Measurements from ENCODE around the gene FOXO6. TPM values are rescaled to one million over a fixed set of nuclear protein-coding genes. Genes with fewer than 3 reads are reported as not detected.

Gene FOXO6
- total RNA-seq, 1 donor from 2014 or later, result 1.4 TPM

- Mint-ChIP-seq H3K36me3 (ENCODE audit: low read depth) (no peaks in the 10 kb centered on the region), H3K27me3 (ENCODE audit: low read depth) (peaks cover 49% of the 10 kb centered on the region), H3K9me3 (no peaks in the 10 kb centered on the region), H3K4me1 (peaks cover 12% of the 10 kb centered on the region), H3K4me3 (peak overlapping the region; percentile 78), H3K27ac (ENCODE audit: unreplicated experiment) (no peak overlapping the region)
- no peak for TF ChIP-seq CTCF (conservative IDR thresholded peaks at IDR 0.05)
- no peak for DNase-seq (ENCODE audit: low read depth, low spot score)
Measured at GRCh38 chr1:41360074-41360785, 1.0 kb upstream of the FOXO6 start.

DNA sequence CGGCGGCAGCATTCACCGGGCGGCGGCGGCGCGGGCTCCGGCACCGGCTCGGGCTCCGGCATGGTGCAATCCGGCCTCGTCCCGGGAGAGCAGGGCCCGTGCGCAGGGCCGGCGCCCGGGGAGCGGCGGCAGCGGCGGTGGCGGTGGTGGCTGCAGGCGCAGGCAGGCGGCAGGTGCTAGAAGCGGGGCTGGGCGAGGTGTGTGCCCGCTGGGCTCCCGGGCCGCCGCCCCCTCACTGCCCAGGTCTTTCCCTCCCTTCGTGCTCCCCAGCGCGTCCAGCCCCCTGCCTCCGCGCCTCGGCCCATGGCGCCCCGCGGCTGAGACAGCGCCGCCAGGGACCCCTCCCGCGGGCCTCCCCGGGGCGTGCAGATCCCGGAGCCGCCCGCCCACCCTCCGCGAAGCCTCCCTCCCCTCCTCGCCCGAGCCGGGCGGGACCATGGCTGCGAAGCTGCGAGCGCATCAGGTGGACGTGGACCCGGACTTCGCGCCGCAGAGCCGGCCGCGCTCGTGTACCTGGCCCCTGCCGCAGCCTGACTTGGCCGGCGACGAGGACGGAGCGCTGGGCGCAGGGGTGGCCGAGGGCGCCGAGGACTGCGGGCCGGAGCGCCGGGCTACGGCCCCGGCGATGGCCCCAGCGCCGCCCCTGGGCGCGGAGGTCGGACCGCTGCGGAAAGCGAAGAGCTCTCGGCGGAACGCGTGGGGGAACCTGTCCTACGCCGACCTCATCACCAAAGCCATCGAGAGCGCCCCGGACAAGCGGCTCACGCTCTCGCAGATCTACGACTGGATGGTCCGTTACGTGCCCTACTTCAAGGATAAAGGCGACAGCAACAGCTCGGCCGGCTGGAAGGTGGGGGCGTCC is 492 bp downstream of the FOXO6 start:
- Mint-ChIP-seq H3K36me3 (ENCODE audit: low read depth) (no peaks in the 10 kb centered on the region), H3K4me3 (no peak overlapping the region), H3K4me1 (peaks cover 12% of the 10 kb centered on the region), H3K27me3 (ENCODE audit: low read depth) (peaks cover 60% of the 10 kb centered on the region), H3K27ac (ENCODE audit: unreplicated experiment) (no peak overlapping the region), H3K9me3 (no peaks in the 10 kb centered on the region)
- no peak for TF ChIP-seq CTCF (conservative IDR thresholded peaks at IDR 0.05)
- DNase-seq (ENCODE audit: low read depth, low spot score), result no peak

DNA sequence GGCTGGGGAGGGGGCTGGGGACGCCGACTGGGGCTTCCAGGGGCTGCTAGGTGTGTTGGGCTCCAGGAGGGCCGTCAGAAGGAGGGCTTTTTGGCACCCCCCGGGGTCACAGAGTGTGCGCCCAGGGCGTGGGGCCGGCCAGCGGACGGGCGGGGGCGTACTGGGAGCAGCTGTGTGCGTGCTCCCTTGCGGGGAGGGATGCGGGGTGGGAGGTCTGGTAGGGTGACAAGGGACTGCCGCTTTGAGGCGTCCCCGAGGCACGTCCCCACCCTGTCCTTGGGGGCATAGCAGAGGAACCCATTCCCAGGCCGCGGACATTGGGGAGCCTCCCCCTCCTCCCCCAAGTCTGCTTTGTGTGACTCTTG is 1.1 kb downstream of the FOXO6 start:
- DNase-seq (ENCODE audit: low read depth, low spot score), result no peak
- no peaks in the 10 kb centered on the region for H3K9me3 Mint-ChIP-seq
- H3K36me3 Mint-ChIP-seq (ENCODE audit: low read depth), result no peaks in the 10 kb centered on the region
- H3K27me3 Mint-ChIP-seq (ENCODE audit: low read depth), result peaks cover 61% of the 10 kb centered on the region
- no peak for TF ChIP-seq CTCF (conservative IDR thresholded peaks at IDR 0.05)
- H3K27ac Mint-ChIP-seq (ENCODE audit: unreplicated experiment), result no peak overlapping the region
- H3K4me3 Mint-ChIP-seq, result peak overlapping the region; percentile 65
- H3K4me1 Mint-ChIP-seq, result peaks cover 12% of the 10 kb centered on the region

GRCh38 chr1:41362749-41363590 is 1.7 kb downstream of the FOXO6 start:
- TF ChIP-seq CTCF (conservative IDR thresholded peaks at IDR 0.05), result no peak
- H3K9me3 Mint-ChIP-seq, result no peaks in the 10 kb centered on the region
- peaks cover 12% of the 10 kb centered on the region for H3K4me1 Mint-ChIP-seq
- no peak for DNase-seq (ENCODE audit: low read depth, low spot score)
- H3K4me3 Mint-ChIP-seq, result peak overlapping the region; percentile 65
- H3K36me3 Mint-ChIP-seq (ENCODE audit: low read depth), result no peaks in the 10 kb centered on the region
- H3K27ac Mint-ChIP-seq (ENCODE audit: unreplicated experiment), result no peak overlapping the region
- H3K27me3 Mint-ChIP-seq (ENCODE audit: low read depth), result peaks cover 68% of the 10 kb centered on the region

GRCh38 chr1:41363591-41364320 is 2.5 kb downstream of the FOXO6 start:
- Mint-ChIP-seq H3K4me1 (peaks cover 9% of the 10 kb centered on the region), H3K4me3 (peak overlapping the region; percentile 62), H3K9me3 (no peaks in the 10 kb centered on the region), H3K27me3 (ENCODE audit: low read depth) (peaks cover 73% of the 10 kb centered on the region), H3K36me3 (ENCODE audit: low read depth) (no peaks in the 10 kb centered on the region), H3K27ac (ENCODE audit: unreplicated experiment) (no peak overlapping the region)
- no peak for TF ChIP-seq CTCF (conservative IDR thresholded peaks at IDR 0.05)
- no peak for DNase-seq (ENCODE audit: low read depth, low spot score)
